ENCODE measurements around the gene KLHDC8B. TPM values are rescaled to one million over a fixed set of nuclear protein-coding genes. Genes with fewer than 3 reads are reported as not detected.

KLHDC8B gene
- total and polyA plus RNA-seq, 9 of the 15 experiments (the other 6 are each of a cell fraction or from before 2014, with no cell fraction given) = 6.9 to 34.8 (median 25.2) TPM

DNA sequence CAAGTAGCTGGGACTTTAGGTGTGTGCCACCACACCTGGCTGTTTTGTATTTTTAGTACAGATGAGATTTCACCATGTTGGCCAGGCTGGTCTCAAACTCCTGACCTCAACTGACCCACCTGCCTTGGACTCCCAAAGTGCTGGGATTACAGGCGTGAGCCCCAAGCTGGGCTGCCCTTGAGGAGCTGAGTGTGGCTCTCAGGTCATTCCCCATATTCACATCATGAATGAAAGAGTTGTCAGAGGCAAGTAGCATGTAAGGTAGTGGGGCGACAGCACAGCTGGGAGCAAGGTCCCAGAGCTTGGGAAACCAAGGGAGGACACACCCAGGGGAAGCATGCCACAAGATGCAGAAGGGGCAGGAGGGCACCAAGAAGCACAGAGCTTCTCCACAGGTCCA, 10.2 kb upstream of the KLHDC8B start:
- peaks cover 32% of the 10 kb centered on the region; the same call in 2 of the 3 replicates for H3K36me3 ChIP-seq (ENCODE audit: control insufficient read depth, insufficient read depth, low read length)
- no peak overlapping the region for H3K9ac ChIP-seq (ENCODE audit: insufficient read depth in 1 of 2, low read depth in 2 of 2, low read length in 2 of 2)
- H2AFZ ChIP-seq (ENCODE audit: low read depth, low read length) = no peak overlapping the region
- CTCF ChIA-PET (ENCODE audit: low intra/inter-chr PET ratio) = no interaction called here
- ATAC-seq (no peak), DNase-seq (ENCODE audit: extremely low read depth in 1 of 4, low spot score in 3 of 4) (no peak), FAIRE-seq (no peak)
- in situ Hi-C loops (cut with MboI) (loop anchor here (25.0 kb wide), 1 partner anchor 276 kb away; the partner anchor contains the start of gene NICN1), intact Hi-C loops (cut with micrococcal nuclease) (loop anchor here (10.0 kb wide), 1 partner anchor 136 kb away; the partner anchor contains the start of genes IMPDH2 and NDUFAF3)
- no peak overlapping the region for H3K4me2 ChIP-seq (ENCODE audit: insufficient read depth, low read length)
- H3K9me3 ChIP-seq (replicated peaks; ENCODE audit: control insufficient read depth, insufficient read depth, low read depth, low read length) = no peaks in the 10 kb centered on the region
- TF ChIP-seq ZNF696 (CRISPR knock-in tag; conservative IDR thresholded peaks at IDR 0.05) (no peak), DMBX1 (CRISPR knock-in tag; IDR thresholded peaks at IDR 0.05; ENCODE audit: borderline replicate concordance) (no peak), RBFOX2 (IDR thresholded peaks at IDR 0.05; ENCODE audit: low read depth, low read length) (0 out of 2 replicates have a peak, but pooled peaks have one; percentile 7), MYBL2 (IDR thresholded peaks at IDR 0.05; ENCODE audit: low read depth) (no peak), MYBL2 (CRISPR knock-in tag; IDR thresholded peaks at IDR 0.05; ENCODE audit: borderline replicate concordance) (no peak)
- H3K27me3 ChIP-seq (ENCODE audit: control insufficient read depth in 2 of 2, insufficient read depth in 2 of 2, low read length in 2 of 2) = no peaks in the 10 kb centered on the region
- H3K79me2 ChIP-seq (ENCODE audit: control insufficient read depth, insufficient read depth, low read length) = peaks cover 21% of the 10 kb centered on the region
- no peak overlapping the region for H3K4me3 ChIP-seq
- POLR2A ChIA-PET = interaction anchor here (0.6 kb wide), 2 partner anchors 29 to 38 kb away, joined by 3 read pairs; no protein-coding TSS in a partner anchor
- H4K20me1 ChIP-seq (replicated peaks; ENCODE audit: control insufficient read depth, insufficient read depth, low read length) = no peaks in the 10 kb centered on the region
- no peak overlapping the region for H3K27ac ChIP-seq (ENCODE audit: extremely low read depth, low read depth, low read length)
- no peaks in the 10 kb centered on the region for H3K9me1 ChIP-seq (ENCODE audit: control insufficient read depth, insufficient read depth, low read length)
- BruUV-seq (replicated peaks) = no TSS peak
- 95% methylated on average over 2 of the region's 2 CpGs for WGBS (ENCODE audit: insufficient coverage, low coverage, missing lambda C conversion rate)
- H3K4me1 ChIP-seq (replicated peaks in 1 of 2; ENCODE audit: control insufficient read depth in 2 of 2, insufficient read depth in 2 of 2, low read length in 2 of 2) = peaks cover 2 to 16% of the 10 kb centered on the region in 2 experiments; a peak in 3 of 5 replicates

Data from K562 (cell line).